NCI-H1694 treated with DMSO at 0.1 percent for 48 hours (cell line): ENCODE data around the gene EGR4.
"Not testable (repeated sequence)": the region's sequence is repeated elsewhere in the genome, so short reads cannot be mapped to it uniquely, and the experiment has no call there.

Source experiments
- DNase-seq: peaks from one replicate; lab custom pipeline; 2025; lab: John Stamatoyannopoulos, UW

Gene EGR4

GRCh38 chr2:73263540-73264331 lies 29.6 kb downstream of the EGR4 start:
- no peak for DNase-seq

- DNase-seq = not testable (repeated sequence)
Observed at GRCh38 chr2:73262691-73263429, 30.5 kb downstream of the EGR4 start.

- DNase-seq = no peak
Observed at GRCh38 chr2:73262108-73262651, 31.2 kb downstream of the EGR4 start.

GRCh38 chr2:73260338-73260984 lies 32.9 kb downstream of the EGR4 start:
- no peak for DNase-seq

- no peak for DNase-seq
Observed at GRCh38 chr2:73259704-73260337, 33.5 kb downstream of the EGR4 start.

GRCh38 chr2:73259276-73259675 lies 34.1 kb downstream of the EGR4 start:
- DNase-seq = no peak

GRCh38 chr2:73258913-73259215 lies 34.5 kb downstream of the EGR4 start:
- DNase-seq = no peak

GRCh38 chr2:73258186-73258912 lies 35.0 kb downstream of the EGR4 start:
- DNase-seq = no peak

- no peak for DNase-seq
Observed at GRCh38 chr2:73257425-73258125, 35.8 kb downstream of the EGR4 start.

- DNase-seq = no peak
Observed at GRCh38 chr2:73257021-73257420, 36.3 kb downstream of the EGR4 start.

- no peak for DNase-seq
Observed at GRCh38 chr2:73256618-73256922, 36.8 kb downstream of the EGR4 start.

- DNase-seq = no peak
Observed at GRCh38 chr2:73255907-73256617, 37.3 kb downstream of the EGR4 start.

- DNase-seq = no peak
Observed at GRCh38 chr2:73255007-73255644, 38.2 kb downstream of the EGR4 start.

- no peak for DNase-seq
Observed at GRCh38 chr2:73254343-73255006, 38.9 kb downstream of the EGR4 start.

GRCh38 chr2:73253901-73254300 lies 39.4 kb downstream of the EGR4 start:
- DNase-seq = no peak

GRCh38 chr2:73253400-73253799 lies 39.9 kb downstream of the EGR4 start:
- DNase-seq = no peak

GRCh38 chr2:73252238-73253027 lies 40.9 kb downstream of the EGR4 start:
- DNase-seq = no peak
